ENCODE results near the gene DLX4.

DLX4 gene

DNA sequence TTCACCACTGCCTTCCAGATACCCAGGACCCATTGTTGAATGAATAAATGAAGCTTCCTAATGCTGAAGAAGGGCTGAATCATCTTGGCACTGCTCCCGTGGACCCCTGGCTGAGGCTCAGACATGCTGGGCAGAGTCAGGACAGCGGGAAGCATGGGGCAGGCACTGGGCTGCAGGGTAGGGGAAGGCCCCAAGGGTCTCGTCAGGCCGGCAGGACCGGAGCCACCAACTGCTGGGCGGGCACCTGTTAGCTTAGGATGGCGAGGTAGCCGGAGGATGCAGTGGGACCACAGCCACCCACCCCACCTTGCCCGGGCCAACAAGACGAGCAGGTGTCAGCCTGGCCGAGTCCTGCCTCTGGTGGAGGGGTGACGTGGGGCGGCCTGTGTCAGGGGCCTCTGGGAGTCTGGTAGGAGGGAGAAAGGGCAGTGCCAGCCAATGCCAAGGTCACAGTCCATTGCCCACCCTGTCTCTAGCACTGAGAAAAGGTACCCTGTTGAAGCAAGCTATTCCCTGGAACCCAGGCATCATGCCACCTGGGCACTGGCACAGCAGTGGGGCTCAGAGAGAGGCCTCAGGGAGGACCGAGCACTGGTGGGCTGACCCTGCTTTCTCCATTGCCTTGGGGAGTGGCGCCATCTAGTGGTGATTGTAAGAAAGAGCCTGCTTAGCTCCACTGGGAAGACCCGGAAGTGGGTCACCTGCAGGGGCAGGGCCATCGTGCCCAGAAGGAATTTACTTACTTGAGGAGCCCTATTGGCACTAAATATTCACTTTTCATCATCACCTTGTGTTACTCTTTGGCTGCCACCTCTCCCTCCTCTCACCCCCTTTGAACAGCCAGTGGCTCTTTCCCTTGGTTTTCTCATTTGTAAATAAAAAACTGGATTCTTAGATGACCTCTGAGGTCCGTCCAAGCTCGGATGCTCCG is 29.0 kb downstream of the DLX4 start:
- Histone ChIP-seq H3K27me3 (ENCODE audit: insufficient read depth, low read depth, severe bottlenecking) (peaks cover 6% of the 10 kb centered on the region), H3K4me3 (ENCODE audit: low read depth, low read length) (no peak overlapping the region), H3K36me3 (no peaks in the 10 kb centered on the region; the same call in 1 of the 2 replicates), H3K9me3 (ENCODE audit: severe bottlenecking) (no peaks in the 10 kb centered on the region), H3K27ac (no peak overlapping the region)
- peak; percentile 94 for DNase-seq
- TF ChIP-seq, protein P1, sequence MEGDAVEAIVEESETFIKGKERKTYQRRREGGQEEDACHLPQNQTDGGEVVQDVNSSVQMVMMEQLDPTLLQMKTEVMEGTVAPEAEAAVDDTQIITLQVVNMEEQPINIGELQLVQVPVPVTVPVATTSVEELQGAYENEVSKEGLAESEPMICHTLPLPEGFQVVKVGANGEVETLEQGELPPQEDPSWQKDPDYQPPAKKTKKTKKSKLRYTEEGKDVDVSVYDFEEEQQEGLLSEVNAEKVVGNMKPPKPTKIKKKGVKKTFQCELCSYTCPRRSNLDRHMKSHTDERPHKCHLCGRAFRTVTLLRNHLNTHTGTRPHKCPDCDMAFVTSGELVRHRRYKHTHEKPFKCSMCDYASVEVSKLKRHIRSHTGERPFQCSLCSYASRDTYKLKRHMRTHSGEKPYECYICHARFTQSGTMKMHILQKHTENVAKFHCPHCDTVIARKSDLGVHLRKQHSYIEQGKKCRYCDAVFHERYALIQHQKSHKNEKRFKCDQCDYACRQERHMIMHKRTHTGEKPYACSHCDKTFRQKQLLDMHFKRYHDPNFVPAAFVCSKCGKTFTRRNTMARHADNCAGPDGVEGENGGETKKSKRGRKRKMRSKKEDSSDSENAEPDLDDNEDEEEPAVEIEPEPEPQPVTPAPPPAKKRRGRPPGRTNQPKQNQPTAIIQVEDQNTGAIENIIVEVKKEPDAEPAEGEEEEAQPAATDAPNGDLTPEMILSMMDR (IDR thresholded peaks at IDR 0.05; ENCODE audit: low read depth, low read length), result peak; percentile 93

DNA sequence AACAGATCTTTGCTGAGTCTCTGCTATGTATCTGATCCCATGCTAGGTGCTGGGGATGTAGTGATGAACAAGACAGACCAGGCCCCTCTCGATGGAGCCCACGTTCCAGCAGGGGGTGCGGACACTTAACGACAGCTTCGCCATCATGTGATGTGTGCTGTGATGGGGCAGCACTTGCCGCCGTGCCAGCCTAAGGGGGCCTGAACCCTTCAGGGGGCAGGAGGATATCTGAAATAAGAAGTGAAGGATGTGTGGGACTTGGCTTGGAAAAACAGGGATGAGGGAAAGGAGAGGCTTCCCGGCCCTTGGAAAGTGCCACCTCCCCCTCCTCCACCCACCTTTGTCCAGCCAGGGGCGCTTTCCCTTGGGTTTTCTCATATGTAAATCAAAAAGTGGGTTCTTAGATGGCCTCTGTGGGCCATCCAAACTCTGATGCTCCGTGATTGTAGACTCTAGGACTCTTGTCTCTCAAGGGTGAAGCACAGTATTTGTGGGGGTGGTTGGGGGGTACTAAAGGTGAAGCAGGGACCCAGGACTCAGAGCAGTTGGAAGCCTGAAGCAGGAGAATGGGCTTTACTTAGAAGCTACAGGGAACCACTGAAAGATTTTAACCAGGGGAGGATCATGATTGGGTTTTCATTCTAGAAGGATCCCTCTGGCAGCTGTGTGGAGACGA is 30.0 kb downstream of the DLX4 start:
- peaks cover 6% of the 10 kb centered on the region for H3K27me3 ChIP-seq (ENCODE audit: insufficient read depth, low read depth, severe bottlenecking)
- no peak overlapping the region for H3K27ac ChIP-seq
- TF ChIP-seq, protein P1 (IDR thresholded peaks at IDR 0.05; ENCODE audit: low read depth, low read length), result no peak
- no peak overlapping the region for H3K4me3 ChIP-seq (ENCODE audit: low read depth, low read length)
- H3K36me3 ChIP-seq, result no peaks in the 10 kb centered on the region
- H3K9me3 ChIP-seq (ENCODE audit: severe bottlenecking), result no peaks in the 10 kb centered on the region
- DNase-seq, result no peak

DNA sequence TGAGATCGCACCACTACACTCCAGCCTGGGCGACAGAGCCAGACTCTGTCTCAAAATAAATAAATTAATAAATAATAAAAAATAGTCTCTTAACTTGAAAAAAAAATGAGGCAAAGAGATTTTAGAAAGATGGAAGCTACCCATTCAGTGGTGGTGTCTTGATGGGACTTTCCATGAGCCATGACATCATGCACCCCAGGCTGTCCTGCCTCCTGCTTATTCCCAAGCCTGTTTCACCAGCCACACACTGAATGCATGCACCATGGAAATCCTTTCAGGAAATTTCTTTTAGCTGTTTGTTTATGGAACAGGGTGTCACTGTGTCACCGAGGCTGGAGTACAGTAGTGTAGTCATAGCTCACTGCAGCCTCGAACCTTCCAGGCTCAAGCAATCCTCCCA is 34.9 kb downstream of the DLX4 start:
- Histone ChIP-seq H3K27me3 (ENCODE audit: insufficient read depth, low read depth, severe bottlenecking) (no peaks in the 10 kb centered on the region), H3K36me3 (no peaks in the 10 kb centered on the region)

DNA sequence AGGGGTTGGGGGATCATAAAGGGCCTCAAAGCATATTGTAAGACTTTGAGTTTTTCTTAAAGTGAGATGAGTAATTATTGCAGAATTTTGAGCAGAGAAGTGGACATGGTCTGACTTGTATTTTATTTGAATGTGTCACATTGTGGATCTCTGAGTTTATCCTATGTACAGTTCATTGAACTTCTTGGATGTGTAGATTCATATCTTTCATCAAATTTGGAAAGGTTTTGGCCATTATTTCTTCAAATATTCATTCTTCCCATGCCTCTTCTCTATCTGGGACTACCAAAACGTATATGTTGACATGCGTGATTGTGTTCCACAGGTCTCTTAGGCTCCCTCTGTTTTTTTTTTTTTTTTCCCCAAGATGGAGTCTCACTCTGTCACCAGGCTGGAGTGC is 40.3 kb downstream of the DLX4 start:
- no peak for DNase-seq
- TF ChIP-seq, protein P1 (IDR thresholded peaks at IDR 0.05; ENCODE audit: low read depth, low read length), result no peak
- no peaks in the 10 kb centered on the region for H3K27me3 ChIP-seq (ENCODE audit: insufficient read depth, low read depth, severe bottlenecking)
- no peak overlapping the region for H3K4me3 ChIP-seq (ENCODE audit: low read depth, low read length)
- peaks cover 4% of the 10 kb centered on the region for H3K9me3 ChIP-seq (ENCODE audit: severe bottlenecking)
- no peak overlapping the region for H3K27ac ChIP-seq
- no peaks in the 10 kb centered on the region for H3K36me3 ChIP-seq

More for the DNA sequence above, 34.9 kb downstream of the DLX4 start:
- TF ChIP-seq, protein P1 (IDR thresholded peaks at IDR 0.05; ENCODE audit: low read depth, low read length), result no peak
- Histone ChIP-seq H3K27ac (no peak overlapping the region), H3K4me3 (ENCODE audit: low read depth, low read length) (no peak overlapping the region), H3K9me3 (ENCODE audit: severe bottlenecking) (no peaks in the 10 kb centered on the region)
- DNase-seq, result no peak

DNA sequence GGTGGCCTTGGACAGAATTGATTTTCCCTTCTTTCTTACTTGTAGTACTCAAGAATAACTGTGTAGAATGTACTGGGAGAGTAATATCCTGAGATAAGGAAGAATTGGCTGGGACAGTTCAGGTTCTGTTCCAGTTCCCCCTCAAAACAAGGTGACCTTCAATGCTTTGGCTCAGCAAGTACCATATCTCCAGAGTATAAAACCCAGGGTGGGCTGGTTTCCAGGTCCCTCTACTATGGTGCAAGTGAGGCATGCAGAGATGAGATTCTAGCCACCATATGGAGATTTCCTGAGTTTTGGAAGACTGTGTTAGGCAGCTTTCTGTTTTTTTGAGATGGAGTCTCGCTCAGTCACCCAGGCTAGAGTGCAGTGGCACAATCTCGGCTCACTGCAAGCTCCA is 44.1 kb downstream of the DLX4 start:
- TF ChIP-seq, protein P1 (IDR thresholded peaks at IDR 0.05; ENCODE audit: low read depth, low read length), result no peak

More for the DNA sequence above, 44.1 kb downstream of the DLX4 start:
- no peak overlapping the region for H3K27ac ChIP-seq
- H3K9me3 ChIP-seq (ENCODE audit: severe bottlenecking), result peaks cover 7% of the 10 kb centered on the region
- H3K27me3 ChIP-seq (ENCODE audit: insufficient read depth, low read depth, severe bottlenecking), result no peaks in the 10 kb centered on the region
- no peak for DNase-seq
- H3K36me3 ChIP-seq, result no peaks in the 10 kb centered on the region
- H3K4me3 ChIP-seq (ENCODE audit: low read depth, low read length), result no peak overlapping the region
